ENCODE measurements around the gene FCHO1. TPM values are rescaled to one million over a fixed set of nuclear protein-coding genes. Genes with fewer than 3 reads are reported as not detected.
A peak's percentile ranks its signal among the peaks of the same experiment; 100 is the strongest.

FCHO1 gene
- polyA plus RNA-seq, 3 donors: 2.5 to 2.7 (median 2.5) TPM

GRCh38 chr19:17734146-17734545, 17.1 kb upstream of the FCHO1 start:
- no peak for DNase-seq

- no peak for DNase-seq
These were observed 15.9 kb upstream of the FCHO1 start for GRCh38 chr19:17735410-17735809.

GRCh38 chr19:17737690-17738153, 13.6 kb upstream of the FCHO1 start:
- no peak for DNase-seq

GRCh38 chr19:17739121-17739875, 12.0 kb upstream of the FCHO1 start:
- DNase-seq: no peak

- DNase-seq: no peak
These were observed 9.8 kb upstream of the FCHO1 start for GRCh38 chr19:17741456-17741855.

- DNase-seq: no peak
These were observed 7.2 kb upstream of the FCHO1 start for GRCh38 chr19:17743874-17744580.

GRCh38 chr19:17747205-17748098, 3.8 kb upstream of the FCHO1 start:
- peak; percentile 91 for DNase-seq

GRCh38 chr19:17748884-17749638, 2.2 kb upstream of the FCHO1 start:
- no peak for DNase-seq

GRCh38 chr19:17749912-17750317, 1.4 kb upstream of the FCHO1 start:
- DNase-seq: no peak

GRCh38 chr19:17751912-17752273, 616 bp downstream of the FCHO1 start:
- DNase-seq: no peak

GRCh38 chr19:17752865-17753639, 1.8 kb downstream of the FCHO1 start:
- no peak for DNase-seq

GRCh38 chr19:17753976-17754375, 2.7 kb downstream of the FCHO1 start:
- no peak for DNase-seq

- no peak for DNase-seq
These were observed 3.6 kb downstream of the FCHO1 start for GRCh38 chr19:17754634-17755442.

GRCh38 chr19:17755443-17755890, 4.2 kb downstream of the FCHO1 start:
- no peak for DNase-seq

- no peak for DNase-seq
These were observed 4.8 kb downstream of the FCHO1 start for GRCh38 chr19:17755977-17756670.

- no peak for DNase-seq
These were observed 5.8 kb downstream of the FCHO1 start for GRCh38 chr19:17757125-17757524.

- no peak for DNase-seq
These were observed 7.2 kb downstream of the FCHO1 start for GRCh38 chr19:17758515-17758914.

GRCh38 chr19:17761148-17761547, 9.9 kb downstream of the FCHO1 start:
- DNase-seq: no peak

Measured in renal pelvis (tissue), 4 donors.